Measurements from ENCODE around the gene CCDC6.

GRCh38 chr10:59829024-59829423, 77.3 kb downstream of the CCDC6 start:
- TF ChIP-seq PML (IDR thresholded peaks at IDR 0.05; ENCODE audit: low read length) = no peak
- no peak for TF ChIP-seq GATAD2A (IDR thresholded peaks at IDR 0.05)
- TF ChIP-seq CTCF (IDR thresholded peaks at IDR 0.05 in 2 of 3, conservative IDR thresholded peaks at IDR 0.05 in 1 of 3; ENCODE audit: insufficient read depth in 2 of 3, low read depth in 1 of 3, low read length in 3 of 3) = no peak
- no peak for TF ChIP-seq MYC (IDR thresholded peaks at IDR 0.05; ENCODE audit: low read depth, low read length)
- no peak for TF ChIP-seq MYC (CRISPR knock-in tag; IDR thresholded peaks at IDR 0.05; ENCODE audit: borderline replicate concordance, low read depth)
- TF ChIP-seq SMAD3 (CRISPR knock-in tag; conservative IDR thresholded peaks at IDR 0.05) = no peak
- TF ChIP-seq KDM1A (IDR thresholded peaks at IDR 0.05) = no peak
- no peak for TF ChIP-seq BMI1 (IDR thresholded peaks at IDR 0.05; ENCODE audit: low read length)
- TF ChIP-seq NRF1 (conservative IDR thresholded peaks at IDR 0.05 in 1 of 2, IDR thresholded peaks at IDR 0.05 in 1 of 2) = no peak
- no peak for TF ChIP-seq SMC3 (conservative IDR thresholded peaks at IDR 0.05; ENCODE audit: insufficient read depth, low read depth, low read length)
- no peak for TF ChIP-seq HMG20B (CRISPR knock-in tag; IDR thresholded peaks at IDR 0.05)
